Measurements from ENCODE around the gene SENP1.
"Not testable (repeated sequence)": the region's sequence is repeated elsewhere in the genome, so short reads cannot be mapped to it uniquely, and the experiment has no call there.

The SENP1 gene

DNA sequence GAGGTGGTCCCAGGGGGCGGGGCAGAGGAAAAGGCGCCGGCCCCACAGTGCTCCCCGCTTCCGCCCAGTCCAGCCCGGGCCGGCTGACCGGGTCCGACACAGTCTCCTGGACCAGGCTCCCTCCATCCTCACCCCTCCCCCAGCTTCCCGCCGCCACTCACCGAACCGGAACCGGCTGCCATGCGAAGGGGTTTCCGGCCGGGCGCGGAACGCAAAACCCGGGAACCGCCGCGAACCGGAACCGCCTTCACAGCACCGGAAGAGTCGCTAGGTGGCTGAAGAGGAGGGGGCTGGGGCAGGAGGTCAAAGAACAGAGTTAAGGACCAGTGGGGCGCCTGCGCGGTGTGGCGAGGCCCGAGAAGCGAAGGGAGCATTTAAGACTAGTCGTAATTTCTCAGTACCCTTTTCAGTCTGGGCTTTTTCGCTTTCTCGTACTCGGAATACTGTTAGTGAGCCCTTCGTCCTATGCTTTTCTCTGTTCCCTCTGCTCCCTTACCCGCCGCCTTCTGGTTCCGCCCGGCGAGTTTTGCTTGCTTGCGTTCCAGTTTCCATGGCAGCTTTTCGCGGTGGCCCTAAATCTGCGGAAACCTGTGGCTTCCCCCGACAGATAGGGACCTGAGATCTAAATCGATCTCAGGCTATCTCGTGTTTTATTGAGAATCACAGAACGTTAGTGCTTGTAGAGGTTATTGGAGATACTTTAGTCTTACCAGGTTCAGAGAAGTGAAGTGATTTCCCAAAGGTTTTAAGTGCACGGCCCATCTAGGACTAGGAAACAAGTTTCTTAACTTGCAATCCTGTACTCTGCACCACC is at the start of gene SENP1:
SENP1 (minus strand) TSS at position 213 of the 814 bp plus-strand sequence. CDS start 4,607 bp downstream, outside the sequence.
- peak; percentile 81 for DNase-seq (ENCODE audit: low read depth)

DNA sequence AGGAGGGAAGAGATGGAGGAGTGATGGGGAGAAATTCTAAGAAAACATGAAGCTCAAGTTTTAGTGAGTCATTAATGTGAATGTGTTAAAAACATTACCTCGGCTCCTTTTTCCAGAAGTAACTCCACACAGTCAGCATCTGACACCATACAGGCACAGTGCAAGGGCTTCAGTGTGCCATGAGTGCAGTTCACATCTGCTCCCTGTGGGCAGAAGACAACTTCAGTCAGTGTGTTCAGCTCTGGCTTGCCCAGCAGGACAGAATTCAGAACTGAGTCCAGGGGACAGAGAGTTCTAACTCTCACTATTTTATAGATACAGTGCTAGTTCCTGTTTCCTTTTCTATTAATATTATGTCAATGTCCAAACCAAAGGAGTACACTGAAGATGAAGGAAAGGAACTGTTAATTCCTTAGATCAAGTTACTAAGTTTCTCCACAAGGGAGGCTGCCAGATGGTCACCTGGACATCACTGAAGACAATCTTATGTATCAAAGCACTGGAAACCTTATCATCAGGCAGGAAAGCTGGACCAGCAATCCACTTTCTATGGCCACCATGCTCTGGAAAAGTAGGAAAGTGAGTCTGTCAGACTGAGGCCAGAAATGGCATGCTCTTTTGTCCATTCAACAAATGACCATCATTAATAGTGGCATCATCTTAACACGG is 45.4 kb upstream of the SENP1 start:
- no peak for DNase-seq (ENCODE audit: low read depth)

DNA sequence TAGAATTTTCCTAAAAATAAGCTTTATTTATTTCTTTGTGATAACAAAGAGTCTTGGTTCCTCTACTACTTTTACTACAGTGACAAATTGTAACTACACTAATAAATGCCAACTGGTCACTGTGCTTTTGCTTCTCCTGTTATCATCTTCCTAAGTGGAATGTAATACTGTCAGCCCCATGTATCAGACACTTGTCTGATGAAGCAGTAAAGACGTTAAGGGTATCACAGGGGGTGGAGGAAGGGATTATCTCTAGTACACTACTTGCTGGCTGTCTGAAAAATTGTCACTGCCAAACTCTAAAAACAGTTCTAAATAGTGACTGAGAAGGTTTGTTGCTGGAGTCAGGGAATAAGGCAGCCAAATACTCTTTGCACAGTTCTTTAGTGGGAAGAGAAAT is 40.1 kb upstream of the SENP1 start:
- no peak for DNase-seq (ENCODE audit: low read depth)

DNA sequence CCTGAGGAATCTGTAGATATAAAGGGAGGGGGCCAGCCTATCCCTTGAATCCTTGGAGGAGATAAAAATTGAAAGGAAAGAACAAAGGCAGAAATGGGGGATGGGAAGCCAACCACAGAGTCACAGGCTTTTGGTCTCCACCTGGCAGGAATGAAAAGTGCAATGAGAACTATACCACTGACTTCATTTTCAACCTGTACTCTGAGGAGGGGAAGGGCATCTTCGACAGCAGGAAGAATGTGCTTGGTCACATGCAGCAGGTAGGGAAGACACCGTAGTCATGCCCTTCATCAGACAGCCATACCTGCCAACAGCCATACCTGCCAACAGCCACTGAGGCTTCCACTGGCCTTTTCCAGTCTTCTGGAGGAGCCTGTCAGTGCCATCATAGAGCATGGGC is 38.0 kb upstream of the SENP1 start:
- no peak for DNase-seq (ENCODE audit: low read depth)

DNA sequence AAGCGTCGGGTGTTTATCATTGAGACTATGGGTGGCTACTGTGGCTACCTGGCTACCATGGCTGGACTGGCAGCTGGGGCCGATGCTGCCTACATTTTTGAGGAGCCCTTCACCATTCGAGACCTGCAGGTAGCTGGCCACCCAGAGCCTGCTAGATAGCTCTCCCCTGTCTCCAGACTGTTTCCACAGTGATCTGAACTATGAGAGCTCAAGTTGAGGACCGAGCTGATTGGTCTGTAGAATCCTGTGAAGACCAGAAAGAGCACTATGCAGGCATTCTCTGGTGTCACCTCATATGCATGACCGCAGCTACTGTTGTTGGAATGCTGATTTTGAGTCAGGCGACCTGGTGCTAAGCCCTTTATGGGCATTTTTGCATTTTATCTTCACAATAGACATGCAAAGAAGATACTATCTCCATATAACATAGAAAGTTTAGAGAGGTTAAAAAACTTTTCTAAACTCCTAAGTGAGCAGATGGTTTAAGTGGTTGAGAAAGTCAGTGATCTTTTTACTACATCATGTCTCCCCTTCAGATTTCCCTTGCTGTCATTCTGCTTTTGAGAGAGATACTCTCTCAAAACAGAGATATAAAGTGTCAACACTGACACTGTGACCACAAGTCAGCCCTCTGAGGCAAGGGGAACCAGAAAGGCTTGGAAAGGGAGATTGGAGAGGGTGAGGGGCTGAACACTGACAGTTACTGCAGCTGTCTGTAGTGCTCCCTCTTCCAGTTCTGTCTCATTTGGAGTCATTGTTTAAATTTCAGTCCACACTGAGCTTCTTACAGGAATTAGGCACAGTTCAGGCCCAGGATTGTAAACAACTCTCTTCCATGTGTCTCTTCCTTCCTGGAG is 37.2 kb upstream of the SENP1 start:
- no peak for DNase-seq (ENCODE audit: low read depth)

DNA sequence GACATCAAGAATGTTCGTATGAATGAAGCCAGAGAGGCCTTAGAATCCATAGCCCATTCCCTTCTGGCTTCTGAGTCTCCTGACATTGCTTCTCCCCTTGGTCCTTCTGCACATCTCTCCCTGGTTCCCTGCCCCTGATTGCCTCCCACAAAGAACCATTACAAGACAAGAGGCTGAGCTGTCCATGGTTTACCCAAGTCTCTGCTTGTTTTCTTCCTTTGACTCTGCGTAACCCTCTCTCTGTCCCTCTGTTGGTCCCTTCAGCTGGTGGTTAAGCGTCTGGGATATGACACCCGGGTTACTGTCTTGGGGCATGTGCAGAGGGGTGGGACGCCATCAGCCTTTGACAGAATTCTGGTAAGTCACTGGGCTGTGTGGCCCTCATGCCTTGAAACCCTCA is 29.1 kb upstream of the SENP1 start:
- DNase-seq (ENCODE audit: low read depth): no peak

DNA sequence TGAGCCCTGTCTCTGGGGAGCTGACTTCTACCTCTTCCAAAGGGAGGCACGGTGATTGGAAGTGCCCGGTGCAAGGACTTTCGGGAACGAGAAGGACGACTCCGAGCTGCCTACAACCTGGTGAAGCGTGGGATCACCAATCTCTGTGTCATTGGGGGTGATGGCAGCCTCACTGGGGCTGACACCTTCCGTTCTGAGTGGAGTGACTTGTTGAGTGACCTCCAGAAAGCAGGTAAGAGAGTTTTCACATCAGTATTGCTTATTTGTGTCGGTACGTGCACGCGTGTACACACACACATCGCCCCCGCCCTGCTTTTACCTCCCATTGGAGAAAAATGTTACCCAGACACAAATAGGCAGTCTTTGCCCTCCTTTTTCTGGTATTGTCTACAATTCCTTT is 26.9 kb upstream of the SENP1 start:
- no peak for DNase-seq (ENCODE audit: low read depth)

DNA sequence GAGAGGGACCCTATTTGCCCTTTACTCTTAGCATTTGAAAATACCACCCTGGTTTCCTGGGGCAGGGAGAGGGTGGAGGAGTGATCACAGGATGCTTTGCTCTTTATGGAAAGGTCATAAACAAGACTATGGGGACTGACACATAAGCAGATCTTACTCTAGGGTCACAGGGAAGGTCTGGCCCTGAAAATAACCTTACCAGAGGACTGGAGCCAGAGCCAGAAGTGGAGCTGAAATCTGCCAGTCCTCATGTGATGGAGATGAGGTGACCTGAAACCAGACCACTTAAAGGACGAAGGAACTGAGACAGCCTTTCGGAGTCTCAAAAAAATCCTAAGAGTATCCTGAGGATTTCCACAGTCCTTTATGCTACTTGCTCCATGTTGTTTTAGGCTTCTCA is 25.6 kb upstream of the SENP1 start:
- DNase-seq (ENCODE audit: low read depth): no peak

DNA sequence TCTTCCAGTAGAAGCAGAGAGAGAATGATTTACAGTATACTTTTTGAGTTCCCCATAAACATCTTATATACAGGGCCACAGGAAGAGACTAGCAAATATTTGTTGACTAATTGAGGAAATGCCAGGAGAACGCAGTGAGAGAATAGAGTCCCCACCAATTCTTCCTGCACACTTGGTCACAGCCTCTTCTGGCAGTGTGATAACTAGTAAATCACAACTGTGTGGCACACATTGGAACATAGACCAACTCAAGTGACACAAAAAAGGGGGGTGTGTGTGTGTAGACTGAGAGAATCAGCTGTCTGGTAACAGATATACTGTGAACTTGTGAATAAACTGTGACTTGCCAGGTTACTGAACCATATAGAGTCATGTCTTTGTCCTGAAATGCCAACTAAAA is 23.5 kb upstream of the SENP1 start:
- no peak for DNase-seq (ENCODE audit: low read depth)

DNA sequence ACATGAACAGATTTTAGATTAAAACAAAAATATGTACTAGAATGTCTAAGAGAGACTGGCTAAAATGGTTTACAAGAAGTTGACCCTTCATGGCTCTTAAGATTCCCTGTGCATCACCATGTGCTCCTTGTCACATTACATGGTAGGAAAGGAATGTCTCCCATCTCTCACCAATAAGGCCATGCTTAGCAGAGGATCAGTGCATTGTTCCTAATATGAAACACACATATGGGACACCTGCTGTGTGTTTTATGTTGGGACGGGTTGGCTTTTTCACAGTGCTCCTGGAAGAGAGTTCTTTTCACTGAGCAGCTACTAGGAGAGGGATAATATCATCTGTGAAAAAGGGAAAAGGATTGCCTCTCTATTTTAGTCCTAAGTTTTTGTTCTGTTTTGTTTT is 22.9 kb upstream of the SENP1 start:
- DNase-seq (ENCODE audit: low read depth): no peak

DNA sequence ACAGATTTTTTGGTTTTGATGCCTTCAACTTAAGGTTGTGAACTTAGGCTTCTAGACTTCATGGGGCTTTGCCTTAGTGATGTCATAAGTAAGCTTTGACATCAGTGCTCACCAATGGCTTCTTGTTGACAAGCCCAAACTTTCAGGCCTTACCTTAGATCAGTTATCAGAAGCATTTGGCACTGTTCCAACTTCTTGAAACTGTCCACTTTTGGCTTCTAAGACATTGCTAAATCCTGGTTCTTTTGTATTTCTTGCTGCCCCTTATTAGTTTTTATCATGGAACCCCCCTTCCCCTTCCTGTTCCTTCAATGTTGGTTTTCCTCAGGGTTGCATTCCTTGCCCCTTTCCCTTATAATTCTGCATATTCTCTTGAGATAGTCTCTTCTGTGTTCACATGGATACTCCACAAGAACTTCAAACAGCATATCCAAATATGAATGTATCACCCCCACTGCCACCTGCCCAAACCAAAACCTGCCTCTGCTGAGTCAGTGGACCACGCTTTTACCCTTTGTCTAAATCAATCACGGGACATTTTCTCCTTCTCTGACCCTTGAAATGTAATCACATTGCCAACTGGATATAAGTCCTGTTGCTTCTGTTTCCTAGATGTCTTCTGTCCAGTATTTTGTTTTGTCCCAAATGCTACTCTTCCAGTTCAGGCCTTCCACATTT is 21.2 kb upstream of the SENP1 start:
- DNase-seq (ENCODE audit: low read depth): no peak

DNA sequence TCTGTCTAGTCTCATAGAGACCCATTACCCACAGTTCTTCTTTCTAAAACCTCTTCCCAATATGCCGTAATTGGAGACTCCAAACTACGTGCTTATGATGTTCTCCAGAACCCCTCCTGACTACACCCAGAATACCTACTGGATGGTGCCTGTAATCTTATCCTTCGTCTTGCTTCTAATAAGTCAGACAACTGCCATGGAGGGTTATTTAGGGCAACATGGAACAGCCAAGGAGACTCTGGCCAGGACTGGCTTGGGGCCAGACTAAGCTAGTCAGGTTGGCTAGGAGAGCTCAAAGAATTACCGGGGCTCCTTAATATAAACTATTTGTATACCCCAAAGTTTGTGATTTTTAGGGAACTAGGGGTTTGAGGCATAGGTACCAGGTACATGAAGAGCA is 20.1 kb upstream of the SENP1 start:
- DNase-seq (ENCODE audit: low read depth): peak; percentile 18

DNA sequence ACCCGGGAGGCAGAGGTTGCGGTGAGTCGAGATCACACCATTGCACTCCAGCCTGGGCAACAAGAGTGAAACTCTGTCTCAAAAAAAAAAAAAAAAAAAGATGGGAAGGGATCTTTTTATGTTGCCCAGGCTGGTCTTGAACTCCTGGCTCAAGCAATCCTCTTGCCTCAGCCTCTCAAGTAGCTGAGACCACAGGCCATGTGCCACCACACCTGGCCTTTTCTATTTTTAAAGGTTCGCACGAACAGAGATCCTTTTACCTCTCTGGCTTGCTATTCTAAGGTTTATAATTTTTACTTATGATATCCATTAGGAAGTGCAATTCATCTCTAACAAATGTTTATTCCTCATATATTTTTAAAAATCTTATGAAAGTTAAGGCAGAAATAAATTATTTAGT is 19.7 kb upstream of the SENP1 start:
- DNase-seq (ENCODE audit: low read depth): not testable (repeated sequence)

DNA sequence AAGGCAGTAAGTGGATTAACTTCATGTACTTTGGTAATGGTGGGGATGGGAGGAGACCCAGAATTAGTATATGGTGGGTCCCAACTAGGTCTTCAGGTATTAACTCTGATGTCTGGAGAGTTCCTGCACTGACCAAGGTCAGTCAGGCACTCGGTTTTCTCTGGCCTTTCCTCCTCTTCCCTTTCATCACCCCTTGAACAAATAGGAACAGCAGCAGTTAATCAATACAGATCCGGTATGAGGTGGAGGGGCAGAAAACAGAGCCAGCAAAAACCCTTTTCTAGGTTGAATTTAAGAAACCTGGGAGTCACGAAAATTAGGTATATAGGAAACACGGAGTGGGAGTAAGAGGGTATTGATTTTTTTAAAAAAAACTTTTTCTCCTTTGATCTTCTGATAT is 17.3 kb upstream of the SENP1 start:
- no peak for DNase-seq (ENCODE audit: low read depth)

DNA sequence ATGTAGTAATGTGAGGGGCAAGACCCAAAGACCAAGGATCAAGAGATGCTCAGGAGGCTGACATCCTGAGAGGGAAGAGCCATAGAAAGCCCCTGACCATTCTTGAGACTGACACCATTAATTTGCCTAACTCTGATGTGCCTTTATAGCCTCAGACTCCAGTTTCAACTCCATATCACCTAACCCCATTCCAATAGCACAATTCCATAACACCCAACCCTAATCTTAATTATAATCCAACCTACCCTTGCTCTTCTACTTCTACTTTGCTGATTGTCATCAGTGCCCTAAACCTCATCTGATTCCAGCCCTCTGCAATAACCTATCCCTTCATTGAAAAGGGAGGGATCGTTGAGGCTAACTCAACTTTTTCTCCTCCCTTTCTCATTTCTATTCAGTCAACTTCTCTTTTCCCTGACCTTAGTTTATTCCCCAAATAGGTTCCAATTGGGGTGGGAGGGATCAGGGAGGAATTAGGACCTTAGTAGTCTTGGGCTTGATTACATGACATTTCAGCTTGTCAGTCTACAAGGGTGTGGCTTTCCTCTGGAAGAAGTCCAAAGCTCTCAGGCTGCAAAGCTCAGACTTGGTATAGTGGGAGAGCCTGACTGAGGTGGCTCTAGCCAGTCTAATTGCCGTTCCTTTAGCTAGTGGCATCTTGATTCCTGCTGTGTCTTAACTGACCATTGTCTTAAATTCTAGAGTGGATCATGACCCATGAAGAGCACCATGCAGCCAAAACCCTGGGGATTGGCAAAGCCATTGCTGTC is 16.4 kb upstream of the SENP1 start:
- DNase-seq (ENCODE audit: low read depth): no peak

DNA sequence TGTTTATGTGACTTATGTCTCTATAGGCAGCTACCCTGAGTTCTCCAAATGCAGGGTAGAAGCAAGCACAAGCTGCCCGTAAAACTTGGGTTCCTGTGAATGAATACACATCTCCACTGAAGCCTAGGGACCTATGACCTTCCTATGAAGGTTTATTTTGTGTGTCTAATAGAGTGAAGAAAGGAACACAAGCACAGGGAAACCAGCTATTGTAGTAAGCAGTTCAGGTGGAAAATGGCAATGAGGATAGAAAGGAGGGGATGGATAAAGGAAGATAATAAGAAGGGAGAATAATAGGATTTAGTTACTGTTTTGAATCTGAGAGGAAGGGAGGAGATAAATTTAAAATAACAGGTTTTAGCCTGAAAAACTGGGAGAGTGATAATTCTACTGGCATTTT is 15.6 kb upstream of the SENP1 start:
- DNase-seq (ENCODE audit: low read depth): no peak

DNA sequence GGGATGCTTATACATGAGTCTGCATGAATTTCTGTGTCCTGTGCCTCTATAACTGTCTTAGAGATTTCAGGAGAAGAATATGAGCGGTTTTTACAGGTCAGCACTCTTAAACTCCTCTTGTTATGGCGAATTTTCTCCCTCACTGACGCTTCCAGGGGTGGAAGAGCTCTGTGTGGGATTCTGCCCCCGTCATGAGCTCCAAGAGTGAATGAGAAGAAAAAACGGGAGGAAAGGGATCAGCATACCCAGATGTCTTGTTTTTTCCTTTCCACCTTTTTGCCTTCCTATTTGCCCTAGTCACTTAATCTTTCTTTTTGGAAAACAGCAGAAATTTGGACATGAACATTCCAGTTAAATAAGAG is 13.9 kb upstream of the SENP1 start:
- no peak for DNase-seq (ENCODE audit: low read depth)

DNA sequence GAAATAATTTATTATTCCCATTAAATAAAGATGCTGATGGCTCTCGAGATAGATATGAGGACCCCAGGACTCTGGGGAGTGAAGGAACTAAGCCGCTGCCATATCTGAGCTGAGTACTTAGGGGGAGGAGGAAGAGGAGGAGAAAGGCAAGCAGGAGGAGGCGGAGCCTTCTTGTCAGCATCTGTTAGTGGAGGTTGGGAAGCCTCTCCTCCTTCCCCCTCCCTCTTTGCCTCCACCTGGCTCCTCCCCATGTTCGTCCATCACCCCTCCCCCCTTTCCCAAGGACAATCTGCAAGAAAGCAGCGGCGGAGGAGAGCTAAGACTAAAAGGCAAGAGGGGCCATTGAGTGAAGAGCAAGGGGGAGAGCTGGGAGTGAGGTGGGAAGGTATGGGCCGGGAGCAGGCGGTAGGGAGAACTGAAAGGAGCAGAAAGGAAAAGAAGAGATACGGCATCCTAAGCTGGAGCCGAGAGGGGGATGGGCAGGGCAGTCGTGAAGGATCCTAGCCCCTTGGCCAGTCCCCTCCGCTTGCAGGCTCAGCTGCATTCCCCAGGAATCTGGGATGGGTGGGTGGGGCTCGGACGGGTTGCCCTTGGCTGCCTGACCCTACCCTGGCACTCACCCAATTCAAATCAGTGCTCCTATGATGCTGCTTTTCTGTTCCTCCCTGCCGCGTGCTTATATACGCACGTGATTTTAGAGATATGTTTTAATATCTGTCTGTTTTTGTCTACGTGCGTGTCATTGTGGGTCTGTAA is 13.4 kb upstream of the SENP1 start, which contains the start of gene PFKM:
PFKM (plus strand) TSS at position 287 of the 756 bp plus-strand sequence. CDS start 3,411 bp downstream, outside the sequence.
- peak; percentile 94 for DNase-seq (ENCODE audit: low read depth)

DNA sequence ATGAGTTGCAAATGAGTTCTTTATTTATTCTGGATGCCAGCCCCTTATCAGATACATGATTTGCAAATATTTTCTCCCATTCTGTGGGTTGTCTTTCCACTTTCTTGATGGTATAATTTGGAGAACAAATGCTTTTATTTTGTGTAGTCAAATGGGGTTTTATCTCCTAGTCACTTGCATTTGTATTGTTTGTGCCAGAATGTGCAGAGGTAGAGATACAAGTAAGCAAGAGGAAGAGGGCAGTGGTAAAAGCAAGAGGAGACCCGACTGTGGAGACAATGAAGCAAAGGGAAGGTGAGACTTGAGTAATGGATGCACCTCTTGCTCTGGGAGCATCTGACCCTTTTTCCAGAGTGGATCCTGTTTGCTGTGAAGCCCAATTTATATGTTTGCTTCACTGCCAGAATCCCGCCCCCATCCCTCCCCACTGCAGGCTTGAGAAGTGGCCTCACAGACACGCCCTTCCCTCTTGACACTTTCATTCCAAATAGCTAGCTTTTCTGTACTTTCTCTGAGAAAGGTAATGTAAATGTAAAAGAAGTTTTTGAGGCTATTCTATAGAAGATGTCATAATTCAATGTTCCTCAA is 12.5 kb upstream of the SENP1 start:
- no peak for DNase-seq (ENCODE audit: low read depth)

DNA sequence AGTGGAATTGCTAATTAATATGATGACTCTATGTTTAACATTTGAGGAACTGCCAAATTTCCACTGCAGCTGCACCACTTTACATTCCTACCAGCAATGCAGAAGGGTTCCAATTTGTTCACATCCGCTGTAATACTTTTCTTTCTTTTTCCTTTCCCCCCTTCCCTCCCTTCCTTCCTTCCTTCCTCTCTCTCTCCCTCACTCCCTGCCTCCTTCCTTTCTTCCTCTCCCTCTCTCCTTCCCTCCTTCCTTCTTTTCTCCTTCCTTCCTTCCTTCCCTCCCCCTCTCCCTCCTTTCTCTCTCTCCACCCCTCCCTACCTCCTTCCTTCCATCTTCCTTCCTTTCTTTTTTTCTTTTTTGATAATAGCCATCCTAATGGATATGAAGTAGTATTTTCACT is 10.1 kb upstream of the SENP1 start:
- no peak for DNase-seq (ENCODE audit: low read depth)

Data from amniotic epithelial cell (primary cell).